ENCODE results near the gene FAM241A. TPM values are rescaled to one million over a fixed set of nuclear protein-coding genes. Genes with fewer than 3 reads are reported as not detected.

The FAM241A gene
- total and polyA plus RNA-seq, 12 donors = 4.1 to 9.4 (median 7.5) TPM

DNA sequence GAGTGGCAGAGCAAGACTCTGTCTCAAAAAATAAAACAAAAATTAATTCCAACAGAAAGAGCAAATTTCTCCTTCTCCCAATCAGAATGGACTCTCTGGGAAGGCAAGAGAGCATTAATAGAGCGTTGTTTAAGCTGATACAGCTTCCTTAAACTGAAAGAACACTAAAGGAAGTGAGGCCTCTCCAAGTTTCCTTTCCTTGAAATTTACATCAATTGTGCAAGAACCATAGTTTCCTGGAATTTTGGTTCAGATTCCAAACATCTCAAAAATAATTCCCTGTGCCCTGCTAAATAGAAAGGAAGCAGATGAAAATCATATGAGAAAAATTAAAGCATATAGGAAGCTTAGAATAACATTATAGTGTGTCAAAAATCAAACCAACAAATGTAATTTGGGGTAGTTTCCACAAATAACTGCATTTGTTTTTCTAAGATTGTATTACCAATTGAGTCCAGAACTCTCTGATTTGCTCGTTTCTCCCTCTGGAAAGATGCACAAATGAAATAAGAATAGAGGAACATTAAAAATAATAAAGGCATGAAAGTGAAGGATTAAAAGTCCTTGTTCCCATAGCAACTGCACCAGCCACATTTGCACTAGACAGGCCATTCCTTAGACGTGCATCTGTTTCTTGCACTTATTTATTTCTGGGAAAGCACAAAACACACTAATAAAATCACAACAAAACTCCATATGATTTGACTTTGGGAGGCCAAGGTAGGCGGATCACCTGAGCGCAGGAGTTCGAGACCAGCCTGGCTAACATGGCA lies 3.7 kb upstream of the FAM241A start:
- Histone ChIP-seq H3K4me1 (peaks cover 5 to 41% (median 31%) of the 10 kb centered on the region in 9 donors), H3K9me3 (no peaks in the 10 kb centered on the region), H3K27ac (peak overlapping the region; percentile 35 to 83 (median 72)), H3K4me3 (peak overlapping the region in 3 of 10 donors; percentile 1 to 18 (median 10)), H3K27me3 (no peaks in the 10 kb centered on the region), H3K36me3 (no peaks in the 10 kb centered on the region)
- intact Hi-C loops (cut with DNase I) = loop anchor here in 2 of 10 donors (2.0 to 5.0 kb wide), 2 partner anchors 15 to 39 kb away; no protein-coding TSS in a partner anchor
- WGBS, 2 donors = 60 to 69% methylated on average over 6 of the region's 6 CpGs
- DNase-seq = no peak
- TF ChIP-seq CTCF (IDR thresholded peaks at IDR 0.05) = no peak
- peak in 1 of 8 donors; percentile 28 for ATAC-seq

- WGBS, 2 donors = 71 to 81% methylated on average over 2 of the region's 2 CpGs
- Histone ChIP-seq H3K4me1 (peaks cover 5 to 47% (median 37%) of the 10 kb centered on the region in 9 donors), H3K27ac (peak overlapping the region in 8 of 10 donors; percentile 31 to 83 (median 80)), H3K27me3 (no peaks in the 10 kb centered on the region), H3K4me3 (no peak overlapping the region), H3K9me3 (no peaks in the 10 kb centered on the region), H3K36me3 (no peaks in the 10 kb centered on the region)
- DNase-seq = no peak
- ATAC-seq = no peak
- intact Hi-C loops (cut with DNase I) = loop anchor here in 1 of 10 donors (5.0 kb wide), 1 partner anchor 40 kb away; no protein-coding TSS in a partner anchor
- TF ChIP-seq CTCF (IDR thresholded peaks at IDR 0.05) = no peak
Measured at GRCh38 chr4:112142182-112142581, 3.1 kb upstream of the FAM241A start.

- Histone ChIP-seq H3K9me3 (no peaks in the 10 kb centered on the region), H3K4me1 (peaks cover 5 to 63% (median 51%) of the 10 kb centered on the region in 9 donors), H3K4me3 (no peak overlapping the region), H3K27me3 (no peaks in the 10 kb centered on the region), H3K27ac (no peak overlapping the region), H3K36me3 (no peaks in the 10 kb centered on the region)
- TF ChIP-seq CTCF (IDR thresholded peaks at IDR 0.05) = no peak
- 93 to 96% methylated on average over 3 of the region's 3 CpGs for WGBS, 2 donors
- DNase-seq (no peak), ATAC-seq (no peak)
- intact Hi-C loops (cut with DNase I) = loop anchor here in 2 of 10 donors (2.0 to 5.0 kb wide), 2 partner anchors 41 to 89 kb away; no protein-coding TSS in a partner anchor
Measured at GRCh38 chr4:112143781-112144180, 1.5 kb upstream of the FAM241A start.

- DNase-seq (no peak), ATAC-seq (peak in 1 of 8 donors; percentile 10)
- intact Hi-C loops (cut with DNase I) = loop anchor here in 7 of 10 donors (2.0 to 5.0 kb wide), 6 partner anchors 37 to 88 kb away; partner anchors contain the start of gene AP1AR (in 4 of the 7)
- peak overlapping the region in 9 of 10 donors; percentile 73 to 93 (median 89) for H3K4me3 ChIP-seq
- peaks cover 5 to 71% (median 59%) of the 10 kb centered on the region in 9 donors for H3K4me1 ChIP-seq
- H3K9me3 ChIP-seq = no peaks in the 10 kb centered on the region
- peak overlapping the region; percentile 16 to 97 (median 92) for H3K27ac ChIP-seq
- 57 to 61% methylated on average over 19 to 20 of the region's 20 CpGs for WGBS, 2 donors
- no peaks in the 10 kb centered on the region for H3K27me3 ChIP-seq
- H3K36me3 ChIP-seq = no peaks in the 10 kb centered on the region
- no peak for TF ChIP-seq CTCF (IDR thresholded peaks at IDR 0.05)
Measured at GRCh38 chr4:112144546-112145325, 518 bp upstream of the FAM241A start.
